HepG2 (cell line): ENCODE data around the gene WDR20. TPM values are rescaled to one million over a fixed set of nuclear protein-coding genes. Genes with fewer than 3 reads are reported as not detected.

ENCODE experiments used
- AFF4 ChIP-seq: sonication (generic); formaldehyde crosslinking; IDR thresholded peaks from 2 replicates; pipeline ENCODE4 v1.4.0; 2020; ENCODE audit warnings: missing genetic modification reagents
- CEBPG ChIP-seq: IDR thresholded peaks from 2 replicates; pipeline ENCODE4 v1.6.1; 2016
- HIC2 ChIP-seq: sonication (generic); formaldehyde crosslinking; IDR thresholded peaks from 2 replicates; pipeline ENCODE4 v1.9.0; 2022; ENCODE audit warnings: low read depth, missing genetic modification reagents
- HNF4G ChIP-seq, 2 experiments: sonication (generic) in 1 of 2; formaldehyde crosslinking in 1 of 2; IDR thresholded peaks; 2 replicates each; pipeline versions ENCODE4 v1.4.0 to v1.6.1; 2011 to 2020; ENCODE audit warnings: borderline replicate concordance in 2 of 2, low read depth in 2 of 2, mild to moderate bottlenecking in 2 of 2, low read length in 1 of 2, missing genetic modification reagents in 1 of 2, moderate library complexity in 1 of 2
- HNRNPUL1 ChIP-seq: fragments of 200-400 bp; formaldehyde crosslinking; IDR thresholded peaks from 2 replicates; pipeline ENCODE4 v1.6.1; 2017; ENCODE audit warnings: low read depth, mild to moderate bottlenecking, low read length, moderate library complexity
- LBX2 ChIP-seq: sonication (generic); formaldehyde crosslinking; IDR thresholded peaks from 2 replicates; pipeline ENCODE4 v1.5.0; 2020; ENCODE audit warnings: missing genetic modification reagents, mild to moderate bottlenecking, borderline replicate concordance
- PLRG1 ChIP-seq: fragments of 450-650 bp; conservative IDR thresholded peaks from 2 replicates; pipeline ENCODE4 v1.6.1; 2016
- RBAK ChIP-seq: sonication (generic); formaldehyde crosslinking; IDR thresholded peaks from 2 replicates; pipeline ENCODE4 v1.5.1; 2020; ENCODE audit warnings: mild to moderate bottlenecking, missing genetic modification reagents
- SKI ChIP-seq: fragments of 450-650 bp; IDR thresholded peaks from one replicate; pipeline ENCODE4 v1.6.1; 2018; ENCODE audit warnings: mild to moderate bottlenecking; ENCODE audit not compliant: partially characterized antibody
- STAG1 ChIP-seq: sonication (generic); formaldehyde crosslinking; IDR thresholded peaks from 2 replicates; pipeline ENCODE4 v1.4.0; 2020; ENCODE audit warnings: missing genetic modification reagents
- THRA ChIP-seq: sonication (generic); formaldehyde crosslinking; IDR thresholded peaks from 2 replicates; pipeline ENCODE4 v1.4.0; 2020; ENCODE audit warnings: missing genetic modification reagents, borderline replicate concordance
- ZIK1 ChIP-seq: sonication (generic); formaldehyde crosslinking; IDR thresholded peaks from 2 replicates; pipeline ENCODE4 v1.5.0; 2020; ENCODE audit warnings: mild to moderate bottlenecking, low read depth, missing genetic modification reagents, borderline replicate concordance
- ZNF558 ChIP-seq: sonication (generic); formaldehyde crosslinking; IDR thresholded peaks from 2 replicates; pipeline ENCODE4 v1.9.0; 2022; ENCODE audit warnings: mild to moderate bottlenecking, missing genetic modification reagents, borderline replicate concordance
- ZNF878 ChIP-seq: sonication (generic); formaldehyde crosslinking; IDR thresholded peaks from 2 replicates; pipeline ENCODE4 v1.8.1; 2023; ENCODE audit warnings: mild to moderate bottlenecking, missing genetic modification reagents, moderate library complexity
- polyA plus RNA-seq, 8 experiments: library from polyadenylated mRNA; depleted of rRNA in 3 of 8; stranded (reverse) in 7 of 8; unstranded in 1 of 8; fragments of >200 nt; fragmentation: Illumina TruSeq in 4 of 8; extraction: Trizol in 4 of 8; gene quantifications; 2 replicates each; pipeline versions ENCODE4 v1.2.1 to v1.2.3, GENCODE V29; 2011 to 2016; ENCODE audit warnings: low read depth in 4 of 8, missing spikeins in 1 of 8, mixed read lengths in 1 of 8; ENCODE audit not compliant: insufficient read depth in 1 of 8
- total RNA-seq, 5 experiments: library from RNA; depleted of rRNA; stranded (reverse); fragments of >200 nt; fragmentation: Illumina TruSeq; extraction: Trizol; gene quantifications; 2 replicates each; pipeline ENCODE4 v1.2.3, GENCODE V29; 2016; ENCODE audit warnings: low read depth in 1 of 5
- TF ChIP-seq, protein P1 (sequence below): sonication (generic); formaldehyde crosslinking; IDR thresholded peaks from 2 replicates; pipeline ENCODE4 v1.4.0; 2020; ENCODE audit warnings: missing genetic modification reagents

WDR20 gene
- total and polyA plus RNA-seq, 2 of the 13 experiments (the other 11 are each of a cell fraction or from before 2014, with no cell fraction given) = 10.4 to 23.2 TPM

GRCh38 chr14:102185360-102185759, 45.7 kb downstream of the WDR20 start (continued):
- 0 out of 2 replicates have a peak, but pooled peaks have one; percentile 34 for TF ChIP-seq HIC2 (CRISPR knock-in tag)
- no peak for TF ChIP-seq AFF4 (CRISPR knock-in tag)
- TF ChIP-seq HNF4G (IDR thresholded peaks at IDR 0.05; ENCODE audit: borderline replicate concordance, low read depth, low read length) = no peak
- no peak for TF ChIP-seq HNF4G (CRISPR knock-in tag; IDR thresholded peaks at IDR 0.05; ENCODE audit: borderline replicate concordance, low read depth)
- peak; percentile 37; the same call in 1 of the 2 replicates for TF ChIP-seq THRA (CRISPR knock-in tag)
- TF ChIP-seq, protein P1, sequence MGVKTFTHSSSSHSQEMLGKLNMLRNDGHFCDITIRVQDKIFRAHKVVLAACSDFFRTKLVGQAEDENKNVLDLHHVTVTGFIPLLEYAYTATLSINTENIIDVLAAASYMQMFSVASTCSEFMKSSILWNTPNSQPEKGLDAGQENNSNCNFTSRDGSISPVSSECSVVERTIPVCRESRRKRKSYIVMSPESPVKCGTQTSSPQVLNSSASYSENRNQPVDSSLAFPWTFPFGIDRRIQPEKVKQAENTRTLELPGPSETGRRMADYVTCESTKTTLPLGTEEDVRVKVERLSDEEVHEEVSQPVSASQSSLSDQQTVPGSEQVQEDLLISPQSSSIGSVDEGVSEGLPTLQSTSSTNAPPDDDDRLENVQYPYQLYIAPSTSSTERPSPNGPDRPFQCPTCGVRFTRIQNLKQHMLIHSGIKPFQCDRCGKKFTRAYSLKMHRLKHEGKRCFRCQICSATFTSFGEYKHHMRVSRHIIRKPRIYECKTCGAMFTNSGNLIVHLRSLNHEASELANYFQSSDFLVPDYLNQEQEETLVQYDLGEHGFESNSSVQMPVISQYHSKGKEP (CRISPR knock-in tag) = no peak
- TF ChIP-seq CEBPG (CRISPR knock-in tag) = peak; percentile 94
- TF ChIP-seq STAG1 (CRISPR knock-in tag) = peak; percentile 22; the same call in 1 of the 2 replicates
- no peak for TF ChIP-seq ZNF558 (CRISPR knock-in tag)
- TF ChIP-seq HNRNPUL1 = no peak
- TF ChIP-seq SKI = peak; percentile 30
- peak; percentile 69; the same call in 1 of the 2 replicates for TF ChIP-seq ZNF878 (CRISPR knock-in tag)
- no peak for TF ChIP-seq LBX2 (CRISPR knock-in tag)
- TF ChIP-seq PLRG1 = no peak
- no peak for TF ChIP-seq RBAK (CRISPR knock-in tag)
- TF ChIP-seq ZIK1 (CRISPR knock-in tag) = no peak
- TF ChIP-seq, all 625 proteins: peak for 84
